D341Med (cell line): ENCODE results near the gene ADAMTS13.

Experiments
- DNase-seq: peaks from one replicate; pipeline ENCODE4 v3.0.0; 2012; ENCODE audit warnings: low spot score

The ADAMTS13 gene

DNA sequence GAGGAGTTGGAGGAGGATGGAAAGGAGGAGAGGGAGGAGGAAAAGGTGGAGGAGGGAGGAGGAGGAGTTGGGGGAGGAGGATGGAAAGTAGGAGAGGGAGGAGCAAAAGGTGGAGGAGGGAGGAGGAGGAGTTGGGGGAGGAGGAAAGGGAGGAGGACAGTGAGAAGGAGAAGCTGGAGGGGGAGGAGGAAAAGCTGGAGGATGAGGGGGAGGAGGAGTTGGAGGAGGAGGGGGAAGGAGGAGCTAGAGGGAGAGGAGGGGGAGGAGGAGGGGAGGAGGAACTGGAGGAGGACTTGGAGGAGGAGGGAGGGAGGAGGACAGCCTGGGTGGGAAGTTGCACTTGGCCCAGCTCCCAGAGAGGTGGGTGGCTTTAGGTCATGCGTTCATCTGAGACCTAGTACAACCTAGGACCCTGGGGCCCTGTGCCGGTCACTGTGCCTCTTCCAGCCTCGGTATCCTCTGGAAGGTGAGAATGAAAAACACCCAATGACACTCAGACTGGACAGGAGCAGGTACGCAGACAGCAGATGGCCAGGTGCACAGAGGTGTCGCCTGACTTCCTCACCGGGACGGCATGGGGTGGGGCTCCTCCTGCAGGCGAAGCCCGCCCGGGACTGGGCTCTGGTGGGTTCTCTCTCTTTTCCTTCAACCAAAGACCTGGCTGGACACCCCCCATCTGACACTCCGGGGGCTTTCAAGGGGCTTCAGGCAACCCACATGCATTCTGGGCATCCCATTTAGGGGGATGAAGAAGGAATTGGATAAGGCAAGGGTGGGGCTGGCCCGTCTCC, 68.9 kb downstream of the ADAMTS13 start:
- no peak for DNase-seq

DNA sequence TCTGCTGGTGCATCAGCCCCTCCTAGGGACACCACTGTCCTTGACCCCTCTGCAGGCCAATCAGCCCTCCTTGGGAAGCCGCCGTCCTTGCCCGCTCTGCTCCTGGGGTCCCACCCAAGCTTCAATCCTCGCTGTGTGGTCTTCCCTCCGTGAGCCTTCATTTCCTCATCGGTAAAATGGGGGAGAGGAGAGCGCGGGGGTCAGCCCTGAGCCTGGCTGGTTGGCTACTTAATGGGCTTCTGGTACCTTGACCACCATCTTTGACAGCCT, 69.4 kb downstream of the ADAMTS13 start:
- no peak for DNase-seq

DNA sequence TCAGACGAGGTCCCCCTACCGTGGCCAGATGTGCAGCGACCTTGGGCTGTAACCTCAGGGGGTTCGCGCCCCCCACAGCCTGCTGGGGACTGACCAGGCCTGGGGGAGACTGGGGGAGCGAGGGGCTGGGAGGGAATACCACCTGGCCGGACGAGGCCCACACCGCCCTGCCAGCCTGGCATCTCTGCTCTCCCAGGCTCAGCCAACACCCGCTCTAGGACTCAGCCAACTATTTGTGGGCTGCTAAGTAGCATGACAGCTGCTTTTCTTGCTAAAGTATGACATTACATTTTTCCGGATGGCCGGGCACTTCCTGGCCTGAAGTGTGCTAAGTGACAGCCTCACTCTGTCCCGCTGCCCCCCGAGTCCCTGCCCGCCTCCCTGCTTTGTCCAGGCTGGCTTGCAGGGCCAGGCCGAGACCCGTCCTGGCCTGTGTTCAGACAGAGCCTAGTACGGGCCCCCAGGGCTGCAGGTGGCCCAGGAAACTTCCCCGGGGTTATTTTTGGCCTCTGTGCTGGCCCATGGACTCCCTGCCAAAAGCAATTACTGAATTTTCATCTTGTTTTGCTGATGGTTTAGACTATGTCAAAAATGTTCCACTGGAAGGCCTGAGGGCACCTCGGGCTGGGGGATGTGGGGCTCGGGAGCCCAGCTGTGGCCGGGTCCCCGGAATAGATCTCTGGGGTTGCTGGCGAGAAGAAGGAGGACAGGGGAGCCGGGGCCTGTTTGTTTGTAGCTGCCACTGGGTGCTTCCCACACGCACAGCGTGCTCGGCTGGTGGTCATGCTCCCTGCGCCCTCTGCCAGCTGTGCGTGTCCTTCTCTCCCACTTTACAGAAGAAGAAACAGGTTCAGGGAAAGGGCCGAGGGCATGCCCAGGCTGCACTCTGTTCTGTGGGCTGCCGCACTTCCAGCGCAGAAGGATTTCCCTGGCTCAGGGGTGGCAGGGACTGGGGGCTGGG, 70.2 kb downstream of the ADAMTS13 start:
- no peak for DNase-seq

- no peak for DNase-seq
Measured at GRCh38 chr9:133493428-133493827, 71.3 kb downstream of the ADAMTS13 start.

DNA sequence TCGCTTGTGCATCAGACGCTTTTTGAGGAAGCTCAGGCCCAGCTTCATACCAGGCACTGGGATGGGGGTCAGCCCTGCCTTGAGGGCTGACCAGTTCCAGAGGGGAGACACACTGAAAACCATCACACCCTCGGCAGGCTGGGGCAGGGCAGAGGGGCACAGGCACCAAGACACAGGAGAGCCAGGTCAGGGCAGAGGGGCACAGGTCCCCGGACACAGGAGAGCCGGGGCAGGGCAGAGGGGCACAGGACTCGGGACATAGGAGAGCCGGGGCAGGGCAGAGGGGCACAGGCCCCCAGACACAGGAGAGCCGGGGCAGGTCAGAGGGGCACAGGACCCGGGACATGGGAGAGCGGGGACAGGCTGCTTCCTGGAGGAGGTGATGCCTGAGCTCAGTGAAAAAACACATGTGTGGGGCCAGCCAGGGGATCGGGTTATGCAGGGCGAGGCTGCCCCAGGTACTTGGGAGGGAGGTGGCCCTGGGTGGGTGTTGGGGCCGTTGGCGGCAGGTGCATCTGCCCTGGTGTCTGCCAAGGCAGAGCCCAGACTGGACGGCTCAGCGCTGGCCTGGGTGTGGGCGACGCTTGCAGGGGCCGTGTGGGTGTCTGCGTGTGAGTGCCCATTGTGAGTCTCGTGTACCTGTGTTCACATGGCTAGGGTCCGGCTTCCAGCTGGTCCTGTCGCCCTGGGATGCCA, 71.8 kb downstream of the ADAMTS13 start:
- DNase-seq, result no peak

- no peak for DNase-seq
Measured at GRCh38 chr9:133494636-133495326, 72.6 kb downstream of the ADAMTS13 start.

DNA sequence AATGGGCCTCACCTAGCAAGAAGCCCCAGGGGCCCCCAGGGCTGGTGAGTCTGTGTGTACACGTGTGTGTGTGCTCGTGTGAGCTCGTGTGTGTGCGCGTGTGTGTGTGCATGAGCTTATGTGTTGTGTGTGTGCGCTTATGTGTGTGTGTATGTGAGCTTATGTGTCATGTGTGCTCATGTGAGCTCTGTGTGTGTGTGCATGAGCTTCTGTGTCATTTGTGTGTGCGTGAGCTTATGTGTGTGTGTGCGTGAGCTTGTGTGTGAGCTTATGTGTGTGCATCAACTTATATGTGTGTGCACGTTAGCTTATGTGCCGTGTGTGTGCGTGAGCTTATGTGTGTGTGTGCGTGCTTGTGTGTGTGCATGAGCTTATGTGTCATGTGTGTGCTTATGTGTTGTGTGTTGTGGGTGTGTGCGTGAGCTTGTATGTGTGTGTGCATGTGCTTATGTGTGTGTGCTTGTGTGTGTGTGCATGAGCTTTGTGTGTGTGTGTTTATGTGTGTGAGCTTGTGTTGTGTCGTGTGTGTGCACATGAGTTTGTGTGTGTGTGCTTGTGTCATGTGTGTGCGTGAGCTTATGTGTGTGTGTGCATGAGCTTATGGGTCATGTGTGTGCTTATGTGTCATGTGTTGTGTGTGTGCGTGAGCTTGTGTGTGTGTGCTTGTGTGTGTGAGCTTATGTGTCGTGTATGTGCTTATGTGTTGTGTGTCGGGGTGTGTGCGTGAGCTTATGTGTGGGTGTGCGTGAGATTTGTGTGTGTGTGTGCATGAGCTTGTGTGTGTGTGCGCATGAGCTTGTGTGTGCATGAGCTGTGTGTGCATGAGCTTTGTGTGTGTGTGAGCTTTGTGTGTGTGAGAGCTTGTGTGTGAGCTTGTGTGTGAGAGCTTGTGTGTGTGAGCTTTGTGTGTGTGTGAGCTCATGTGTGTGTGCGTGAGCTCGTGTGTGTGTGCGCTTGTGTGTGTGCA, 73.4 kb downstream of the ADAMTS13 start:
- DNase-seq, result no peak

DNA sequence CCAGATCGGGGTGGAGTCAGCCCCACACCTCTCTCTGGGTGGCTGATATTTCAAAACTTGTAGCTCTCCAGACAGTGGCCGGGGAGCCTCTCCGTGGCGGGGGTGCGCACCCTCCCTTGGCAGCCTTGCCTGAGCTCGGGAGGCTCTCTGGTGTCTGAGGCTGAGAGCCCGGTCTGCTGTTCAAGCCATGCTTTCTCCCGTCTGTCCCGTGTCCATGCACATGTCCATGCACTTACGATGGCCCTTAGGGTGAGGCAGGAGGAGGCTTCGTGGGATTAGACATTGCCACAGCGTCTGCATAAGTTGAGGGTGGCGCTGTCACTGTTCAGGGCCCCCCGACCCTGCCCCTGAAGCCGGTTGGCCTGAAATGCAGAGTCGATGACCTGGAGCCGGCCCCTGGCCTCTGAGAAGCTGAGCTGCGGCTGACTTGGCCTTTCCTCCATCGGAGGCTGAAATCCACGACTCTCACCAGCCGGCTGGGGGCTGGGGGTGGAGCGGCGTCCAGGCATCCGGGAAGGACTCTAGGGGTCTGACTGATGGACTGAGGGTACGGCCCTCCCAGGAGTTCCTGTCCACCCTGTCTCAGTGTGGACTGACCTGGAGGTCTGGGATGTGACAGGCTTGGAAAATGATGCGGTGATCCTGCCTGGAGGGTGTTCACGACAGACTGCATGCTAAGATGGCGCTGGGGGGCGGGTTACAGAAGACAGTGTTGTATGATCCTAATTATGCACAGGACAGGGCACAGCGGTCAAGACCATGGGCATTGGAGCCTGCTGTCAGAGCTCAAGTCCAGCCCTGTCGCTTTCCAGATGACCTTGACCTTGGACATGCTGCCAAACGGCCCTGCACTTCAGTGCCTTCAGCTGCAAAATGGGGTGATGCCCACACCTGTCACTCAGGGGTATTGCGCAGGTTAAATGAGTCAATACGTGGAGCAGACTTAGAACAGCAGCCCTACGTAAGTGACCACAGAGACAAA, 75.0 kb downstream of the ADAMTS13 start:
- no peak for DNase-seq

DNA sequence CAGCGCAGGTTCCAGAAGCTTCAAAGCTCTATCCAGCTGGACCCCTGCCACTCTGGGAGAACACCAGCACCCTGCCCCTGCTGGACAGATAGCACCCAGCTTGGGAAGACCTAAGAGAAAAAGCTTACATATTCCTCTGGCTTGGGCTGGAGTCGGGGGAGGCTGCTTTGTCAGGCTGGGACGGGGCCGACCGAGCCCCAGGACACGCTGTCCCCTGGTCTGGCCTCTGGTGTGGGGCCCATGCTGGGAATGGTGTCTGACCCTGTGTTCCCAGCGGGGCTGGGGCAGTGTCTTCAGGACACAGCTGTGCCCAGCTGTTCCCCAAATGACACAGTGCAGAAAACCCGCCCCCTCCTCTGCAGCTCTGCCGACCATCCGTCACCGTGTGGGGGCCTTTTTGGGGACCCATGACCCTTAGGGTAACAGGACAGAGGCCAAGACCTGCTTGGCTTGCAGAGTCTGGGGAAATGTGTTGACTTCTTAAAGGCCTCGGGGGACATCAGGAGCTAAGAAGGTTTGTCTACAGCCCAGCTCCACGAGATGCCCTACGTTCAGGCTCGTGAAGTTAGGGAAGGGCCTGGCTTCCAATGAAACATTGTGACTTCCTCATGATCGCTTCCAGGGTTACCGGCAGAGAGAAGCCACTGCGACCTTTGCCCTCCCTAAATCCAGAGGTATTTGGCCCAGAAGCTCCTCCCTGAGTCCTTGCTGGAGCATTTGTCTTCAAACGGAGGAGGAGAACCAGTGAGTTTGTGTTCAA, 77.1 kb downstream of the ADAMTS13 start:
- DNase-seq, result no peak

DNA sequence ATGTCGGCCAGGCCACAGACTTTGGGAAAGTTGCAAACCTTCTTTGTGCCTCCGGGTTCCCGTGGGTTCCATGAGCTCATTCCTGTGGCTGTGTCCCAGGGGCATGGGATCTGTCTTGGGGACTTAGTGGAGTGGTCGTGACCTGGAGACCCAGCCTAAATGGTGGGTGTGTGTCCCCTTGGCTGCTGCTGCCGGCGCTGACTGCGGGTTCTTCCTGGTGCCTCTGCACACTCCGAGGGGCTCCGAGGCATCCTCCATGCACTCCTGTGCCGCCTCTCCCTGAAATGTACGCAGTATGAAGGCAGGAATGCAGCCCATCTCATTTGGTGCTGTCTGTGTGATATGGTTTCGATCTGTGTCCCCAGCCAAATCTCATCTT, 77.7 kb downstream of the ADAMTS13 start:
- no peak for DNase-seq

- no peak for DNase-seq
Measured at GRCh38 chr9:133502112-133502511, 79.9 kb downstream of the ADAMTS13 start.

- DNase-seq, result no peak
Measured at GRCh38 chr9:133505186-133505830, 83.1 kb downstream of the ADAMTS13 start.

- no peak for DNase-seq
Measured at GRCh38 chr9:133505901-133506652, 83.9 kb downstream of the ADAMTS13 start.

GRCh38 chr9:133506653-133507038, 84.5 kb downstream of the ADAMTS13 start:
- DNase-seq, result no peak

GRCh38 chr9:133507246-133507965, 85.2 kb downstream of the ADAMTS13 start:
- no peak for DNase-seq

DNA sequence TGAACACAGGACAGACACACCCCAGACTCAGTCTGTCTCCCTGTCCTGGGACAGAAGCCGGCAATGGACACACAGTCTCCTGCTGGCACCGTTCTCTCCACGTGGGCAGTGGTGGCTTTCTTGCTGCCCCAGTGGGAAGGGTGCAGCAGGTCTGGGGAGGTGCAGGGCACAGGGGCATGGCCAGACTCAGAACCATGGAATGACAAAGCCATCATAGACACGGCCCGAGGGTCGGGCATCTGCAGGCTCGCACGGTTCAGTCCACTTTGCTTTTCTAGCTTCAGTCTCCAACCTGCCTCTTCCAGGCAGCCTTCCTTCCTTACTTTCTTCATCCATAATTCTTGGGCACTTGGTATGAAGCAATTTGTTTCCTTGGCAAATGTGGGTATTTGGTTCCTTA, 85.9 kb downstream of the ADAMTS13 start:
- no peak for DNase-seq
